ENCODE measurements around the gene RELT. TPM values are rescaled to one million over a fixed set of nuclear protein-coding genes. Genes with fewer than 3 reads are reported as not detected.
A peak's percentile ranks its signal among the peaks of the same experiment; 100 is the strongest.

RELT gene
- total and polyA plus RNA-seq, 2 donors (not counting 1 experiment from before 2014, with no cell fraction given) = 0.33 to 0.70 TPM

DNA sequence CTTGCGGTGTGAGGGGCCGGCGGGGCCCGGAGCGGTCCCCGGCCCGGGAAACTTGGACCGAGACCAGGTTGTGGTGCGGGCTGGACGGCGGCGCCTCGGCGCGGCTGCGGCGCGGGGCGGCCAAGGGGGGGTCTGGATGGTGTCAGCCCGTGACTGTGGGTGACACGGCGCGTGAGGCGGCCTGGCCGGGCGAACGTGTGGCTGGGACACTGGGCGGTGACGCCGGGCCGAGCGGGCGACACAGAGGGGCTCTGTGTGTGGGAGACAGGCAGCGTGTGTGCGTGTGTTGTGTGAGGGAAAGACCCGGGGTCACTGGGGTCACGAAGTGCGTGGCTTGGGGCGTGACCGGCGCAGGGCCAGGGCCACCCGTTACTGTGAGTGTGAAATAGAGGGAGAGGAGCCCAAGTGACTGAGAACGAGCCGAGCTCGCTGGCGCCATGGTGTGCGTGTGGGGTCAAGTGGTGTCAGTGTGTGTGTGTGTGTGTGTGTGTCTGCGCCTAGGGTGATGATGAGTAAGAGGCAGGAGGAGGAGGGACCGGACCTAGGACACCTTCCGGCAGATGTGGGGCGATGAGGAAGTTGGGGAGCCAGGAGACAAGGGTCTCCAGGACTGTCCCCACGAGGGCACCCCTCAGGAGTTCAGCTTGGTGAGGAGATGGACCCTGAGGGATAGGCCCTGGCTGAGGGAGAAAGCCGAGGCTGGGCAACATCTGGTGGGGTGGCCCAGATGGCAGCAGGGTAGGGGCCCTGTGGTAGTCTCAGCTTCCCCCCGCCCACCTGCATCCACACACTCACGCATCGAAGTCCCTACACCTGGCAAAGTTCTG lies 817 bp downstream of the RELT start:
- Histone ChIP-seq H2AFZ (ENCODE audit: low read length) (peak overlapping the region; percentile 10), H3K9ac (ENCODE audit: insufficient read depth, low read length) (peak overlapping the region; percentile 95), H3K27me3 (ENCODE audit: control insufficient read depth, insufficient read depth, low read length) (no peaks in the 10 kb centered on the region), H3K27ac (ENCODE audit: insufficient read depth, low read length) (peak overlapping the region; percentile 93), H3K4me1 (ENCODE audit: control insufficient read depth, extremely low read depth, insufficient read depth, low read length) (peaks cover 8% of the 10 kb centered on the region), H4K20me1 (ENCODE audit: control insufficient read depth, extremely low read depth, insufficient read depth, low read length) (no peaks in the 10 kb centered on the region), H3K79me2 (ENCODE audit: control insufficient read depth, insufficient read depth, low read length) (peaks cover 14% of the 10 kb centered on the region), H3K4me3 (replicated peaks in 1 of 4; ENCODE audit: control extremely low read depth in 1 of 4, insufficient read depth in 1 of 4, low read depth in 3 of 4, low read length in 4 of 4) (peak overlapping the region; percentile 46 to 72 (median 56)), H3K9me3 (ENCODE audit: control insufficient read depth, insufficient read depth, low read depth, low read length) (no peaks in the 10 kb centered on the region), H3K4me2 (ENCODE audit: extremely low read depth, insufficient read depth, low read length) (peak overlapping the region; percentile 86), H3K36me3 (ENCODE audit: control insufficient read depth, insufficient read depth, low read length) (no peaks in the 10 kb centered on the region)
- TF ChIP-seq, protein P1, sequence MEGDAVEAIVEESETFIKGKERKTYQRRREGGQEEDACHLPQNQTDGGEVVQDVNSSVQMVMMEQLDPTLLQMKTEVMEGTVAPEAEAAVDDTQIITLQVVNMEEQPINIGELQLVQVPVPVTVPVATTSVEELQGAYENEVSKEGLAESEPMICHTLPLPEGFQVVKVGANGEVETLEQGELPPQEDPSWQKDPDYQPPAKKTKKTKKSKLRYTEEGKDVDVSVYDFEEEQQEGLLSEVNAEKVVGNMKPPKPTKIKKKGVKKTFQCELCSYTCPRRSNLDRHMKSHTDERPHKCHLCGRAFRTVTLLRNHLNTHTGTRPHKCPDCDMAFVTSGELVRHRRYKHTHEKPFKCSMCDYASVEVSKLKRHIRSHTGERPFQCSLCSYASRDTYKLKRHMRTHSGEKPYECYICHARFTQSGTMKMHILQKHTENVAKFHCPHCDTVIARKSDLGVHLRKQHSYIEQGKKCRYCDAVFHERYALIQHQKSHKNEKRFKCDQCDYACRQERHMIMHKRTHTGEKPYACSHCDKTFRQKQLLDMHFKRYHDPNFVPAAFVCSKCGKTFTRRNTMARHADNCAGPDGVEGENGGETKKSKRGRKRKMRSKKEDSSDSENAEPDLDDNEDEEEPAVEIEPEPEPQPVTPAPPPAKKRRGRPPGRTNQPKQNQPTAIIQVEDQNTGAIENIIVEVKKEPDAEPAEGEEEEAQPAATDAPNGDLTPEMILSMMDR (conservative IDR thresholded peaks at IDR 0.05 in 1 of 2, IDR thresholded peaks at IDR 0.05 in 1 of 2; ENCODE audit: low read depth in 1 of 2, low read length in 2 of 2) = no peak
- TF ChIP-seq EZH2 (IDR thresholded peaks at IDR 0.05; ENCODE audit: low read length, missing control alignments) = no peak
- DNase-seq (ENCODE audit: low read depth in 2 of 2) = peak; percentile 70 to 77

- Histone ChIP-seq H3K4me3 (replicated peaks in 1 of 4; ENCODE audit: control extremely low read depth in 1 of 4, insufficient read depth in 1 of 4, low read depth in 3 of 4, low read length in 4 of 4) (no peak overlapping the region), H3K9ac (ENCODE audit: insufficient read depth, low read length) (no peak overlapping the region), H3K27ac (ENCODE audit: insufficient read depth, low read length) (no peak overlapping the region), H3K4me2 (ENCODE audit: extremely low read depth, insufficient read depth, low read length) (no peak overlapping the region), H3K9me3 (ENCODE audit: control insufficient read depth, insufficient read depth, low read depth, low read length) (no peaks in the 10 kb centered on the region), H3K4me1 (ENCODE audit: control insufficient read depth, extremely low read depth, insufficient read depth, low read length) (peaks cover 8% of the 10 kb centered on the region), H3K27me3 (ENCODE audit: control insufficient read depth, insufficient read depth, low read length) (no peaks in the 10 kb centered on the region), H2AFZ (ENCODE audit: low read length) (no peak overlapping the region), H3K79me2 (ENCODE audit: control insufficient read depth, insufficient read depth, low read length) (peaks cover 14% of the 10 kb centered on the region), H4K20me1 (ENCODE audit: control insufficient read depth, extremely low read depth, insufficient read depth, low read length) (no peaks in the 10 kb centered on the region), H3K36me3 (ENCODE audit: control insufficient read depth, insufficient read depth, low read length) (no peaks in the 10 kb centered on the region)
- DNase-seq (ENCODE audit: low read depth in 2 of 2) = no peak
- TF ChIP-seq, protein P1 (conservative IDR thresholded peaks at IDR 0.05 in 1 of 2, IDR thresholded peaks at IDR 0.05 in 1 of 2; ENCODE audit: low read depth in 1 of 2, low read length in 2 of 2) = no peak
- no peak for TF ChIP-seq EZH2 (IDR thresholded peaks at IDR 0.05; ENCODE audit: low read length, missing control alignments)
Observed at GRCh38 chr11:73379189-73379880, 3.1 kb downstream of the RELT start.

- TF ChIP-seq EZH2 (IDR thresholded peaks at IDR 0.05; ENCODE audit: low read length, missing control alignments) = no peak
- TF ChIP-seq, protein P1 (conservative IDR thresholded peaks at IDR 0.05 in 1 of 2, IDR thresholded peaks at IDR 0.05 in 1 of 2; ENCODE audit: low read depth in 1 of 2, low read length in 2 of 2) = no peak
- H3K9ac ChIP-seq (ENCODE audit: insufficient read depth, low read length) = no peak overlapping the region
- H3K4me1 ChIP-seq (ENCODE audit: control insufficient read depth, extremely low read depth, insufficient read depth, low read length) = peaks cover 8% of the 10 kb centered on the region
- no peak overlapping the region for H3K4me3 ChIP-seq (replicated peaks in 1 of 4; ENCODE audit: control extremely low read depth in 1 of 4, insufficient read depth in 1 of 4, low read depth in 3 of 4, low read length in 4 of 4)
- no peaks in the 10 kb centered on the region for H3K27me3 ChIP-seq (ENCODE audit: control insufficient read depth, insufficient read depth, low read length)
- peaks cover 14% of the 10 kb centered on the region for H3K79me2 ChIP-seq (ENCODE audit: control insufficient read depth, insufficient read depth, low read length)
- H4K20me1 ChIP-seq (ENCODE audit: control insufficient read depth, extremely low read depth, insufficient read depth, low read length) = no peaks in the 10 kb centered on the region
- no peak for DNase-seq (ENCODE audit: low read depth in 2 of 2)
- no peak overlapping the region for H2AFZ ChIP-seq (ENCODE audit: low read length)
- H3K36me3 ChIP-seq (ENCODE audit: control insufficient read depth, insufficient read depth, low read length) = no peaks in the 10 kb centered on the region
- H3K4me2 ChIP-seq (ENCODE audit: extremely low read depth, insufficient read depth, low read length) = no peak overlapping the region
- H3K27ac ChIP-seq (ENCODE audit: insufficient read depth, low read length) = no peak overlapping the region
- no peaks in the 10 kb centered on the region for H3K9me3 ChIP-seq (ENCODE audit: control insufficient read depth, insufficient read depth, low read depth, low read length)
Observed at GRCh38 chr11:73380331-73380730, 4.1 kb downstream of the RELT start.
